ENCODE results near the gene HACE1.
"Not testable (repeated sequence)": the region's sequence is repeated elsewhere in the genome, so short reads cannot be mapped to it uniquely, and the experiment has no call there.

HACE1 gene

GRCh38 chr6:104860221-104860620 lies 502 bp upstream of the HACE1 start:
- no peak for ATAC-seq

DNA sequence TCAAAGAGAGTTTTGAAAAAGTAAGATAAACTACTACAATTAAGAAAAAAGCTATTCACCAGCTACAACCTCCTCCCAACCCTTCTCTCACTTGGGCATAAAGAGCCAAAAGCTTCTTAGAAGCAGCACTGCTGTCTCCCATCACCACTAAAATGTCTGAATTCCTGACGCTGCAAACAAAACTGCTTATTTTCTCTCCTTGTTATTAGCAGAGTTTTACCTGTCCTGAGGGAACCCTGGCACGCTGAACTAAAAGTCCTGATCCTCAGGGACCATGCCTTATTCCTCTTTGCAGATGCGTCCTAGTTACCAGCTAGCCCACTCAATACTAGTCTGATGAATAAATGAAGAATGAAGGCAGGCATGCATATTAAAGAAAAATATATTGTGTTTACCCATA lies 1.1 kb downstream of the HACE1 start:
- no peak for TF ChIP-seq OSR1 (CRISPR knock-in tag; IDR thresholded peaks at IDR 0.05)
- no peak for TF ChIP-seq PPARA (CRISPR knock-in tag; IDR thresholded peaks at IDR 0.05; ENCODE audit: borderline replicate concordance)
- TF ChIP-seq ZFP3 (CRISPR knock-in tag; IDR thresholded peaks at IDR 0.05): no peak
- TF ChIP-seq TSHZ2 (CRISPR knock-in tag; IDR thresholded peaks at IDR 0.05): no peak
- TF ChIP-seq ARNTL (CRISPR knock-in tag; IDR thresholded peaks at IDR 0.05; ENCODE audit: borderline replicate concordance, low read depth): no peak
- ATAC-seq: peak; percentile 3

More at GRCh38 chr6:104860221-104860620, 502 bp upstream of the HACE1 start:
- no peak for TF ChIP-seq BACH2 (CRISPR knock-in tag; IDR thresholded peaks at IDR 0.05; ENCODE audit: borderline replicate concordance)
- no peak for TF ChIP-seq ZNF565 (CRISPR knock-in tag; conservative IDR thresholded peaks at IDR 0.05; ENCODE audit: low read depth)
- no peak for TF ChIP-seq CREB5 (CRISPR knock-in tag; IDR thresholded peaks at IDR 0.05; ENCODE audit: low read depth)
- no peak for TF ChIP-seq SNAI2 (CRISPR knock-in tag; IDR thresholded peaks at IDR 0.05)
- TF ChIP-seq, protein P1, sequence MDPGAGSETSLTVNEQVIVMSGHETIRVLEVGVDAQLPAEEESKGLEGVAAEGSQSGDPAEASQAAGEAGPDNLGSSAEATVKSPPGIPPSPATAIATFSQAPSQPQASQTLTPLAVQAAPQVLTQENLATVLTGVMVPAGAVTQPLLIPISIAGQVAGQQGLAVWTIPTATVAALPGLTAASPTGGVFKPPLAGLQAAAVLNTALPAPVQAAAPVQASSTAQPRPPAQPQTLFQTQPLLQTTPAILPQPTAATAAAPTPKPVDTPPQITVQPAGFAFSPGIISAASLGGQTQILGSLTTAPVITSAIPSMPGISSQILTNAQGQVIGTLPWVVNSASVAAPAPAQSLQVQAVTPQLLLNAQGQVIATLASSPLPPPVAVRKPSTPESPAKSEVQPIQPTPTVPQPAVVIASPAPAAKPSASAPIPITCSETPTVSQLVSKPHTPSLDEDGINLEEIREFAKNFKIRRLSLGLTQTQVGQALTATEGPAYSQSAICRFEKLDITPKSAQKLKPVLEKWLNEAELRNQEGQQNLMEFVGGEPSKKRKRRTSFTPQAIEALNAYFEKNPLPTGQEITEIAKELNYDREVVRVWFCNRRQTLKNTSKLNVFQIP (CRISPR knock-in tag; IDR thresholded peaks at IDR 0.05; ENCODE audit: borderline replicate concordance, low read depth): no peak
- TF ChIP-seq ISL1 (CRISPR knock-in tag; IDR thresholded peaks at IDR 0.05): no peak
- TF ChIP-seq CSRNP3 (CRISPR knock-in tag; IDR thresholded peaks at IDR 0.05): no peak
- no peak for TF ChIP-seq TSHZ2 (CRISPR knock-in tag; IDR thresholded peaks at IDR 0.05)
- TF ChIP-seq ZFP3 (CRISPR knock-in tag; IDR thresholded peaks at IDR 0.05): no peak
- TF ChIP-seq OSR1 (CRISPR knock-in tag; IDR thresholded peaks at IDR 0.05): no peak
- TF ChIP-seq CSDC2 (CRISPR knock-in tag; IDR thresholded peaks at IDR 0.05): no peak
- TF ChIP-seq GLIS3 (CRISPR knock-in tag; IDR thresholded peaks at IDR 0.05): no peak

- no peak for ATAC-seq
- no peak for TF ChIP-seq ZC3H10 (CRISPR knock-in tag; IDR thresholded peaks at IDR 0.05)
- no peak for TF ChIP-seq TSHZ2 (CRISPR knock-in tag; IDR thresholded peaks at IDR 0.05)
- no peak for TF ChIP-seq ZFP3 (CRISPR knock-in tag; IDR thresholded peaks at IDR 0.05)
- no peak for TF ChIP-seq BACH2 (CRISPR knock-in tag; IDR thresholded peaks at IDR 0.05; ENCODE audit: borderline replicate concordance)
- TF ChIP-seq ISL1 (CRISPR knock-in tag; IDR thresholded peaks at IDR 0.05): no peak
- no peak for TF ChIP-seq TOX (CRISPR knock-in tag; IDR thresholded peaks at IDR 0.05; ENCODE audit: borderline replicate concordance)
- no peak for TF ChIP-seq PPARA (CRISPR knock-in tag; IDR thresholded peaks at IDR 0.05; ENCODE audit: borderline replicate concordance)
Measured at GRCh38 chr6:104855507-104855906, 4.2 kb downstream of the HACE1 start.

DNA sequence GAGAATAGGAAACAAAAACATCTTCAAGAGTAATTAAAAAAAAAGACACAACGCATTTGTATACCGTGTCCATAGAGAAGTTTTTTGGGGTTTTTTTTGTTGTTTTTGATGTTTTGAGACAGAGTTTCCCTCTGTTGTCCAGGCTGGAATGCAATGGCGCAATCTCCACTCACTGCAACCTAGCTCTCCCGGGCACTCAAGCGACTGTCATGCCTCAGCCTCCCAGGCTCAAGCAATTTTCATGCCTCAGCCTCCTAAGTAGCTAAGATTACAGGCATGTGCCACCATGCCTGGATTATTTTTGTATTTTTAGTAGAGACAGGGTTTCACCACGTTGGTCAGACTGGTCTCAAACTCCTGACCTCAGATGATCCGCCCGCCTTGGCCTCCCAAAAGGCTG lies 12.0 kb downstream of the HACE1 start:
- ATAC-seq: not testable (repeated sequence)

Measured in SK-N-SH treated with all-trans-retinoic acid at 6 μM for 48 hours (cell line).